ENCODE data around the gene CDK5. TPM values are rescaled to one million over a fixed set of nuclear protein-coding genes. Genes with fewer than 3 reads are reported as not detected.
A peak's percentile ranks its signal among the peaks of the same experiment; 100 is the strongest.

The CDK5 gene
- total and polyA plus RNA-seq, 2 of the 13 experiments (the other 11 are each of a cell fraction or from before 2014, with no cell fraction given): 16.4 to 21.3 TPM

- no peak for TF ChIP-seq ISX (CRISPR knock-in tag; conservative IDR thresholded peaks at IDR 0.05)
- peak; percentile 47; the same call in 1 of the 2 replicates for TF ChIP-seq SUZ12 (IDR thresholded peaks at IDR 0.05; ENCODE audit: low read depth, low read length)
- peak; percentile 32; the same call in 1 of the 2 replicates for TF ChIP-seq HDAC1 (CRISPR knock-in tag; IDR thresholded peaks at IDR 0.05)
- no peak for TF ChIP-seq MLX (CRISPR knock-in tag; IDR thresholded peaks at IDR 0.05)
- TF ChIP-seq MXD3 (CRISPR knock-in tag; IDR thresholded peaks at IDR 0.05): peak; percentile 73; the same call in 1 of the 2 replicates
- TF ChIP-seq ZNF770 (CRISPR knock-in tag; IDR thresholded peaks at IDR 0.05): peak; percentile 20; the same call in 1 of the 2 replicates
- TF ChIP-seq ZNF713 (CRISPR knock-in tag; IDR thresholded peaks at IDR 0.05): 0 out of 2 replicates have a peak, but pooled peaks have one; percentile 21
- no peak for TF ChIP-seq CREB3 (CRISPR knock-in tag; IDR thresholded peaks at IDR 0.05)
- peak; percentile 48; the same call in 1 of the 2 replicates for TF ChIP-seq SALL2 (CRISPR knock-in tag; IDR thresholded peaks at IDR 0.05)
- no peak for TF ChIP-seq PTBP1 (IDR thresholded peaks at IDR 0.05; ENCODE audit: low read depth, low read length, poor library complexity, severe bottlenecking)
- TF ChIP-seq CHD2 (IDR thresholded peaks at IDR 0.05; ENCODE audit: low read depth, low read length): 0 out of 2 replicates have a peak, but pooled peaks have one; percentile 46
- TF ChIP-seq ZNF720 (CRISPR knock-in tag; IDR thresholded peaks at IDR 0.05): no peak
- TF ChIP-seq DNMT3B (CRISPR knock-in tag; conservative IDR thresholded peaks at IDR 0.05): no peak
- TF ChIP-seq ZNF205 (CRISPR knock-in tag; IDR thresholded peaks at IDR 0.05): no peak
- TF ChIP-seq TCF7L2 (IDR thresholded peaks at IDR 0.05; ENCODE audit: low read depth, low read length): no peak
- TF ChIP-seq TAF15 (IDR thresholded peaks at IDR 0.05; ENCODE audit: low read depth, low read length, poor library complexity, severe bottlenecking): peak; percentile 53
- no peak for TF ChIP-seq ZNF235 (CRISPR knock-in tag; IDR thresholded peaks at IDR 0.05; ENCODE audit: borderline replicate concordance)
- TF ChIP-seq ZNF691 (CRISPR knock-in tag; IDR thresholded peaks at IDR 0.05; ENCODE audit: borderline replicate concordance, low read depth): peak; percentile 55; the same call in 1 of the 2 replicates
- TF ChIP-seq ZNF225 (CRISPR knock-in tag; IDR thresholded peaks at IDR 0.05): no peak
- TF ChIP-seq E2F1 (CRISPR knock-in tag; IDR thresholded peaks at IDR 0.05): no peak
Measured at GRCh38 chr7:151083071-151083823, 25.6 kb upstream of the CDK5 start, which contains the start of gene TMUB1 (continued).

All from HepG2 (cell line).